Mononuclear cell (primary cell): Measurements from ENCODE around the gene HCAR3. TPM values are rescaled to one million over a fixed set of nuclear protein-coding genes. Genes with fewer than 3 reads are reported as not detected.
A peak's percentile ranks its signal among the peaks of the same experiment; 100 is the strongest.
"Not testable (repeated sequence)": the region's sequence is repeated elsewhere in the genome, so short reads cannot be mapped to it uniquely, and the experiment has no call there.

ENCODE experiments used
- H3K27me3 ChIP-seq: 2 replicates; pipeline ENCODE4 v1.6.0; 2011; ENCODE audit warnings: low read length, control low read depth; ENCODE audit not compliant: insufficient read depth
- H3K4me1 ChIP-seq: 2 replicates; pipeline ENCODE4 v1.5.1; 2011; ENCODE audit warnings: mild to moderate bottlenecking, low read length, control low read depth; ENCODE audit not compliant: insufficient read depth
- H3K4me3 ChIP-seq: 2 replicates; pipeline ENCODE4 v1.5.1; 2011; ENCODE audit warnings: mild to moderate bottlenecking, low read length, moderate library complexity
- H3K9me3 ChIP-seq: 2 replicates; pipeline ENCODE4 v1.5.1; 2011; ENCODE audit warnings: low read depth, mild to moderate bottlenecking, control low read depth, low read length
- total RNA-seq: library from RNA; depleted of rRNA; stranded (reverse); fragments of >200 nt; gene quantifications from one replicate; pipeline ENCODE4 v1.2.3, GENCODE V29; 2012

Gene HCAR3
- total RNA-seq, 1 donor: 25.9 TPM

DNA sequence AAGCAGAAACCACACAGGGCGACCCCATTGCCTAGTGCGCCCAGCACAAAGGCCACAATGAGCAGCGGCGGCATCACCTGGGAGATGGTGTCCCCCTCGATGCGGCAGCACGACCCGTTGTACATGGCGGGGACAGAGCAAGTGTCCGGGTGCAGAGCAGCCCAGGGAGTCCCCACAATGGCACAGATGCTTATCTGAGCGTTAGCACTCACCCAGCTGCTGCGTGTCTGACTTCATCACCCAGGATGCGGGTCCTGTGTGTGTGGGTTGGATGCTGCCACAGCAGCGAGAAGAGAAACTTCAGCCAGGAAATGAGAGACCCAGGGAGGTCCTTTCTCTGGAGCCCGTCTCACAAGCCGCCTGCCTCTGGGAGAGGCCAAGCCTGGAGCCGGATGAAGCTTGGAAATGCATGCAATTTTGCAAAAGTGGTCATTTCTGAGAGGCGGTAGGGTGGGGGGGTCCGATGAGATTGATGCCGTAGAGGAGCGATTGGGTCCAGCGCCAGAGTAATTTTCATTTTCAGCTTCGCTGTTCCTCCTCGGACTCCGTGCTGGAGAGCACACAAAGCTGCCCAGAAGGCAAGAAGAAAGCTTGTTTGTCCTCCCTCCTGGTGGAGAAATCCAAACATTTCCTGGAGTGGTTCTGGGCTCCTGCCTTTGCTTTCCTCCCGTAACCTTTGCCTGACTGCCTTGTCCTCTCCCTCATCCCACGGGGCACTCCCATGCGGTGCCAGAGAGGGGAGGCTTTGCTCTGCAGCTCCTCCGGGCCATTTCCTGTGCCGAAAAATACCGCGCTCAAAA, 13.8 kb upstream of the HCAR3 start, which contains the start of gene HCAR1:
Gene HCAR1, minus strand, starts transcription at position 630 of the 800 bp plus-strand sequence. Its CDS starts 505 bp downstream, at position 125.
- H3K9me3 ChIP-seq: no peaks in the 10 kb centered on the region
- no peak within 1 kb of the TSS for H3K4me3 ChIP-seq
- H3K27me3 ChIP-seq: no peaks in the 10 kb centered on the region
- peaks cover 56% of the 10 kb centered on the region for H3K4me1 ChIP-seq

- no peaks in the 10 kb centered on the region for H3K9me3 ChIP-seq
- no peaks in the 10 kb centered on the region for H3K27me3 ChIP-seq
- peaks cover 62% of the 10 kb centered on the region for H3K4me1 ChIP-seq
- no peak overlapping the region for H3K4me3 ChIP-seq
Measured at GRCh38 chr12:122729583-122730214, 13.1 kb upstream of the HCAR3 start.

GRCh38 chr12:122726080-122726558, 9.5 kb upstream of the HCAR3 start:
- no peaks in the 10 kb centered on the region for H3K27me3 ChIP-seq
- no peaks in the 10 kb centered on the region for H3K9me3 ChIP-seq
- no peak overlapping the region for H3K4me3 ChIP-seq
- peaks cover 53% of the 10 kb centered on the region for H3K4me1 ChIP-seq

DNA sequence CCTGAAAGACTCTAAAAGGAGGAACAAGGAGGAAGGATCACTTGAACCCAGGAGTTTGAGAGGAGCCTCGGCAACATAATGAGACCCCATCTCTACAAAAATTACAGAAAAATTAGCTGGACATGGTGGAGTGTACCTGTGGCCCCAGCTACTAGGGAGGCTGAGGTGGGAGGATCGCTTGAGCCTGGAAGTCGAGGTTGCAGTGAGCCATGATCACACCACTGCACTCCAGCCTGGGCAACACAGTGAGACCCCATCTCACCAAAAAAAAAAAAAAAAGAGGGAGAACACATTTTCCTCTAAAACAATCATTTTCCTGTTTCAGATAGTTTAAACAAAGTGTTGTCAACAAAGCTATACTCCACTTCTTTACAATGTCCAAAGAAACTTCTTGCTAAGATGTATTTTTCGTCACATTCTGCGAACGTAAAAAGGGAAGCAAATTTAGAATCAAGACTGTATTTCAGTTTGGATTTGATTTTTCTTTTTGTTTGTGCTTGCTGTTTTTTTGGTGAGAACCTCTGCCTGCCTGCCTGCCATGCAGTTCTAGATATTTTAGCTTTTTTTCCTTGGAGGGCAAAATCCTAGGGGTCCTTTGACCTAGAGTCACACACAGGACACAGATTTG, 9.0 kb upstream of the HCAR3 start:
- no peaks in the 10 kb centered on the region for H3K27me3 ChIP-seq
- no peaks in the 10 kb centered on the region for H3K9me3 ChIP-seq
- H3K4me1 ChIP-seq: peaks cover 49% of the 10 kb centered on the region
- H3K4me3 ChIP-seq: no peak overlapping the region

GRCh38 chr12:122724641-122725243, 8.1 kb upstream of the HCAR3 start:
- H3K9me3 ChIP-seq: no peaks in the 10 kb centered on the region
- H3K4me3 ChIP-seq: no peak overlapping the region
- H3K4me1 ChIP-seq: peaks cover 52% of the 10 kb centered on the region
- H3K27me3 ChIP-seq: no peaks in the 10 kb centered on the region

GRCh38 chr12:122722387-122722786, 5.8 kb upstream of the HCAR3 start:
- no peaks in the 10 kb centered on the region for H3K9me3 ChIP-seq
- H3K4me3 ChIP-seq: no peak overlapping the region
- peaks cover 54% of the 10 kb centered on the region for H3K4me1 ChIP-seq

GRCh38 chr12:122721057-122721545, 4.5 kb upstream of the HCAR3 start:
- no peak overlapping the region for H3K4me3 ChIP-seq
- H3K4me1 ChIP-seq: peaks cover 48% of the 10 kb centered on the region
- H3K9me3 ChIP-seq: no peaks in the 10 kb centered on the region
- H3K27me3 ChIP-seq: no peaks in the 10 kb centered on the region

More at GRCh38 chr12:122722387-122722786, 5.8 kb upstream of the HCAR3 start:
- H3K27me3 ChIP-seq: no peaks in the 10 kb centered on the region

DNA sequence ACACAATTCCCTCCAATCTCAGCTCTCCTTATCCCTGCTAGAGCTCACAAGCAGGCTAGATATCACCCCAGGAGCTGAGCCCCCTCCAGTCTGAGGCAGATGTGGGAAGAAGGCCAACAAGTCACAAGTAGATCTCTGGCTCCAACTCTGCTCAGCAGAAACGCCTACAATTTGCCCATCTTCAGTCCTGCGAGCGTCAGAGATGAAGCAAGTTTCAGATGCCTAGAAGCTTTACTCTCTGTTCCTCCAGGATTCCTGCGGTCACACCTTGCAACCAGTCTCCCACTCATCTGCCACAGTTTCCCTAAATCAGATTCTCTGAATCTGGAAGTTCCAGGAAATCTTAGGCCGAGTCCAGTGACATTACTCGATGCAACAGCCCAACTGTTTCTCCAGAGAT, 1.4 kb downstream of the HCAR3 start:
- Histone ChIP-seq H3K4me1 (peaks cover 24% of the 10 kb centered on the region), H3K4me3 (peak overlapping the region; percentile 31)

DNA sequence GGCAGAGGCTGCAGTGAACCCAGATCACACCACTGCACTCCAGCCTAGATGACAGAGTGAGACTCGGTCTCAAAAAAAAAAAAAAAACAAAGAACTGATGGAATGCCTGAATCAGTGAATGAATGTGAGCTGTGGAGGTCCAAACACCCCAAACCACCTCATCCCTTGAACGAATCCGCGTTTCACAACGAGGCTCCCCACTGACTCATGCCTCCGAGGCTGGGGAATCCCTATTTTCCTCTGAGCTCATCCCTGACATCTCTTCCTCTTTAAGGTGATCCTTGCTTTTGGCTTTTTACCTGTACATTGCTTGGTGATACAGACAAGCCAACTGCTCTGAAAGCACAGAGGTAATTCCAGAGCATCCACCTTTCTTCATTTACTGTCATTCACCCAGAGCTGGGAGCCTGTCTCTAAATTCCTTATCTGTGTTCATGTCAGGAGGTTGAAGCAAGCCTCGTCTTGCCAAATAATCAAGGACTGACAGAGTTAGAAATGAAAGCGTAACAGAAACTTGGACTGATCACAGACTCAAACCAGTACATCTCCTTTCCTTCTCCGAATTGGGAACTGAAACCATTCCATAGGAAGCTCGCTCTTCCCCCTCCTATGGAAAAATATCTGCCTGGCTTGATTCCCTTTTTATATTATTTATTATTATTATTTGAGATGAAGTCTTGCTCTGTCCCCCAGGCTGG, 3.0 kb downstream of the HCAR3 start:
- peaks cover 17% of the 10 kb centered on the region for H3K4me1 ChIP-seq
- H3K9me3 ChIP-seq, H3K4me3 ChIP-seq, H3K27me3 ChIP-seq: not testable (repeated sequence)

More for the DNA sequence above, 1.4 kb downstream of the HCAR3 start:
- H3K9me3 ChIP-seq, H3K27me3 ChIP-seq: not testable (repeated sequence)

DNA sequence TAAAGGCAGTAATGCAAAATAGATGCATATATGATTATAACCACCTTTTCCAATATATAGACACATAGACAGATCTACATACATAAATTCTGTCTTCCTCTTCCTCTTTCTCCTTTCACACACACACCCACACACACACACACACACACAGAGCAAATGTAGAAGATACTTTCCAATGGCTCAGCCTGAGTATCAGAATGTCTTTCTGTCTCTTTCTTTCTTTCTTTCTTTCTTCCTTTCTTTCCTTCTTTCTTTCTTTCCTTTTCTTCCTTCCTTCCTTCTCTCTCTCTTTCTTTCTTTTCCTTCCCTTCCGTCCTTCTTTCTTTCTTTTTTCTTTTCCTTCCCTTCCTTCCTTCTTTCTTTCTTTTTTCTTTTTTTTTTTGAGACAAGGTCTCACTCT, 5.3 kb downstream of the HCAR3 start:
- not testable (repeated sequence) for H3K4me3 ChIP-seq, H3K9me3 ChIP-seq, H3K27me3 ChIP-seq
- peaks cover 15% of the 10 kb centered on the region for H3K4me1 ChIP-seq

DNA sequence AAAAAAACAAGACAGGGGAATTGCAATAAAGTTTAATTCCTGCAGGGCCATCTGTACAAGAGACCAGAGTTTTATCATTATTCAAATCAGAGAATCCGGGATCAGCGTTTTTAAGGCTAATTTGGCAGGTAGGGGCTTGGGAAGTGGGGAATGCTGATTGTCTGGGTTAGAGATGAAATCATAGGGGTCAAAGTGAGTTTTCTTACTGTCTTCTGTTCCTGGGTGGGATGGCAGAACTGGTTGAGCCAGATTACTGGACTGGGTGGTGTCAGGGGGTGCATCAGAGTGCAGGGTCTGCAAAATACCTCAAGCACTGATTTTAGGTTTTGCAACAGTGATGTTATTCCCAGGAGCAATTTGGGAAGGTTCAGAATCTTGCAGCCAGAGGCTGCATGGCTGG, 6.3 kb downstream of the HCAR3 start:
- not testable (repeated sequence) for H3K27me3 ChIP-seq, H3K9me3 ChIP-seq, H3K4me3 ChIP-seq
- H3K4me1 ChIP-seq: peaks cover 11% of the 10 kb centered on the region

- H3K4me3 ChIP-seq, H3K9me3 ChIP-seq, H3K27me3 ChIP-seq: not testable (repeated sequence)
- peaks cover 11% of the 10 kb centered on the region for H3K4me1 ChIP-seq
Measured at GRCh38 chr12:122709287-122709686, 7.3 kb downstream of the HCAR3 start.

- not testable (repeated sequence) for H3K9me3 ChIP-seq, H3K27me3 ChIP-seq, H3K4me3 ChIP-seq
- peaks cover 18% of the 10 kb centered on the region for H3K4me1 ChIP-seq
Measured at GRCh38 chr12:122703841-122704240, 12.8 kb downstream of the HCAR3 start.

- not testable (repeated sequence) for H3K27me3 ChIP-seq, H3K9me3 ChIP-seq
- H3K4me3 ChIP-seq: peak within 1 kb of the TSS; percentile 12
- H3K4me1 ChIP-seq: peaks cover 18% of the 10 kb centered on the region
Measured at GRCh38 chr12:122702890-122703611, 13.6 kb downstream of the HCAR3 start, which contains the start of gene HCAR2. Gene HCAR2, minus strand, starts transcription at chr12:122703357. Its CDS starts 74 bp downstream, at chr12:122703283.
